Memory B cell (primary cell): ENCODE measurements around the gene NHLH1.

Source experiments
- ATAC-seq: fragments of 150-1000 bp; cut with Tn5 transposase; 2 replicates; pipeline ENCODE4 v1.10.0; 2021; ENCODE audit warnings: low read depth, mild to moderate bottlenecking, moderate library complexity
- DNase-seq, 2 donors: peaks; one replicate each; pipeline ENCODE4 v3.0.0; 2022; ENCODE audit warnings: low spot score in 2 of 2
- H3K27ac Mint-ChIP-seq: one replicate; pipeline ENCODE4 v1.8.0; 2022; ENCODE audit warnings: mild to moderate bottlenecking, moderate library complexity, mixed read lengths
- H3K27me3 Mint-ChIP-seq: one replicate; pipeline ENCODE4 v1.8.0; 2022; ENCODE audit warnings: mixed read lengths
- H3K36me3 Mint-ChIP-seq: one replicate; pipeline ENCODE4 v1.8.0; 2022; ENCODE audit warnings: mild to moderate bottlenecking, mixed read lengths
- H3K4me1 Mint-ChIP-seq: one replicate; pipeline ENCODE4 v1.8.0; 2022; ENCODE audit warnings: mixed read lengths
- H3K4me3 Mint-ChIP-seq: one replicate; pipeline ENCODE4 v1.8.0; 2022; ENCODE audit warnings: mild to moderate bottlenecking, moderate library complexity, mixed read lengths
- H3K9me3 Mint-ChIP-seq: one replicate; pipeline ENCODE4 v1.8.0; 2022; ENCODE audit warnings: mixed read lengths

The NHLH1 gene

GRCh38 chr1:160366731-160367515 lies at the start of gene NHLH1:
TSS of gene NHLH1 (plus strand) at chr1:160367071. CDS start at chr1:160370732, 3,661 bp downstream.
- H3K4me3 Mint-ChIP-seq = no peak within 1 kb of the TSS
- H3K27ac Mint-ChIP-seq = peak within 1 kb of the TSS; percentile 9
- peaks cover 6% of the 10 kb centered on the region for H3K4me1 Mint-ChIP-seq
- H3K27me3 Mint-ChIP-seq = peaks cover 3% of the 10 kb centered on the region
- ATAC-seq = no peak
- no peaks in the 10 kb centered on the region for H3K9me3 Mint-ChIP-seq
- H3K36me3 Mint-ChIP-seq = no peaks in the 10 kb centered on the region
- DNase-seq = no peak

GRCh38 chr1:160322831-160323230 lies 44.0 kb upstream of the NHLH1 start:
- DNase-seq (no peak), ATAC-seq (no peak)
- no peaks in the 10 kb centered on the region for H3K27me3 Mint-ChIP-seq
- H3K9me3 Mint-ChIP-seq = no peaks in the 10 kb centered on the region
- H3K4me3 Mint-ChIP-seq = no peak overlapping the region
- peaks cover 6% of the 10 kb centered on the region for H3K4me1 Mint-ChIP-seq
- H3K36me3 Mint-ChIP-seq = peaks cover 42% of the 10 kb centered on the region
- no peak overlapping the region for H3K27ac Mint-ChIP-seq

GRCh38 chr1:160325252-160325651 lies 41.6 kb upstream of the NHLH1 start:
- Mint-ChIP-seq H3K27me3 (no peaks in the 10 kb centered on the region), H3K9me3 (no peaks in the 10 kb centered on the region), H3K4me3 (no peak overlapping the region), H3K4me1 (peaks cover 3% of the 10 kb centered on the region), H3K27ac (peak overlapping the region; percentile 55), H3K36me3 (peaks cover 36% of the 10 kb centered on the region)
- ATAC-seq (no peak), DNase-seq (no peak)

DNA sequence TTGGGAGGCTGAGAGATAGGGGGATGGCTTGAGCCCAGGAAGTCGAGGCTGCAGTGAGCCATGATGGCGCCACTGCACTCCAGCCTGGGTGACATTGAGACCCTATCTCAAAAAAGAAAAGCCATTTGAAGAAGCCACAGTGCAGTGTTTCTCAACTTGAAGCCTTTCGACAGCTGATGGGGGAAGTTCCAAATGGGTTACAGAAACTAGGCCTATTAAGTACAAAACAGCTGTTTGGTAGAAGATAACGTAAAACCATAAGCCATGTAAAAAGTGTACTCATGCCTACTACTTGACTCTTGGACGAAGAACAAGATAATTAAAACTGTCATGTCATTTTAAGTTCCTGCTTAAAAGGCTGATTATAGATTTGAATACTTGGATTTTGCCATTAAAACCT lies 40.5 kb upstream of the NHLH1 start:
- H3K27ac Mint-ChIP-seq = no peak overlapping the region
- DNase-seq (no peak), ATAC-seq (no peak)
- no peaks in the 10 kb centered on the region for H3K9me3 Mint-ChIP-seq
- H3K4me3 Mint-ChIP-seq = no peak overlapping the region
- H3K36me3 Mint-ChIP-seq = peaks cover 37% of the 10 kb centered on the region
- H3K4me1 Mint-ChIP-seq = peaks cover 5% of the 10 kb centered on the region
- no peaks in the 10 kb centered on the region for H3K27me3 Mint-ChIP-seq

- H3K4me1 Mint-ChIP-seq = peaks cover 5% of the 10 kb centered on the region
- H3K27me3 Mint-ChIP-seq = no peaks in the 10 kb centered on the region
- H3K36me3 Mint-ChIP-seq = peaks cover 35% of the 10 kb centered on the region
- ATAC-seq (no peak), DNase-seq (no peak)
- no peak overlapping the region for H3K27ac Mint-ChIP-seq
- no peaks in the 10 kb centered on the region for H3K9me3 Mint-ChIP-seq
- H3K4me3 Mint-ChIP-seq = no peak overlapping the region
These were observed 38.7 kb upstream of the NHLH1 start for GRCh38 chr1:160328184-160328583.

- peak overlapping the region; percentile 51 for H3K27ac Mint-ChIP-seq
- H3K36me3 Mint-ChIP-seq = peaks cover 34% of the 10 kb centered on the region
- peaks cover 5% of the 10 kb centered on the region for H3K4me1 Mint-ChIP-seq
- no peak overlapping the region for H3K4me3 Mint-ChIP-seq
- no peaks in the 10 kb centered on the region for H3K27me3 Mint-ChIP-seq
- no peak for DNase-seq
- no peak for ATAC-seq
- no peaks in the 10 kb centered on the region for H3K9me3 Mint-ChIP-seq
These were observed 36.8 kb upstream of the NHLH1 start for GRCh38 chr1:160330119-160330518.

DNA sequence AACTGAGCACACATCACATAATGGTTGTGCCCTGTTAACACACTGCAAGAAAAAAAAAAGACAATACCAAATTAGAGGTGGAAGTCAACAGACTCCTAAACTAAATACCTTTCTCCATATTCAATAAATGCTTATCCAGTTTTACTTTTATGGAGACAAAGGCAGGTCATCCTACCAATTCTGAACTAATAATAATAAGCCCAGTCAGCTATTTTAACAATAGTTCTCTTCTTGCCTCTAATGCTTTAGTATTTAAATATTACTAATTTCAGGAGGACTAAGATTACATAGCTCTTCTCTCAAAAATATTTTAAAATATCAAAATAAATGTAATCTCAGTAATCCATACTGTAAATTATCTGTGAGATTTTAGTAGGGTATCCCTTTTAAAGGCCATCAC lies 34.4 kb upstream of the NHLH1 start:
- no peak overlapping the region for H3K4me3 Mint-ChIP-seq
- DNase-seq (no peak), ATAC-seq (no peak)
- H3K9me3 Mint-ChIP-seq = no peaks in the 10 kb centered on the region
- peaks cover 5% of the 10 kb centered on the region for H3K4me1 Mint-ChIP-seq
- H3K36me3 Mint-ChIP-seq = peaks cover 28% of the 10 kb centered on the region
- H3K27me3 Mint-ChIP-seq = no peaks in the 10 kb centered on the region
- H3K27ac Mint-ChIP-seq = no peak overlapping the region

DNA sequence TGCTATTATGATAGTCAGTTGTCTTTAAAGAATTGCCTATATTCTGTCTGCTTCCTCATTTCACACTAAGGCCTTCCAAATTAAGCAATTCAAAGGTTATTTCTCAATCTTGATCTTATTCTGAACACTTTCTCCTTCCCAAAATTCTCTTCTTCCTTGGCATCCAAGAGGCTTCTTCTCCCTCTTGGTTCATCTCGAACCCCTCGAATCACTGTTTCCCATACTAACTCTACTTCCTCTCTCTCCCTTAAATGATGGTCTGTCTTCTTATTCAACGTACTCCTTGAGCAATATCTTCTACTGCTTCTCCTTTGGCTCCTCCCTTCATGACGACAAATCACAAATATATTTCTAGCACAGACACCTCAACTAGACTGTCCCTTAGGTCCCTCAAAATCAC lies 28.3 kb upstream of the NHLH1 start:
- H3K27ac Mint-ChIP-seq = peak overlapping the region; percentile 2
- H3K4me3 Mint-ChIP-seq = no peak overlapping the region
- peaks cover 27% of the 10 kb centered on the region for H3K36me3 Mint-ChIP-seq
- no peak for ATAC-seq
- DNase-seq = no peak
- peaks cover 23% of the 10 kb centered on the region for H3K4me1 Mint-ChIP-seq
- H3K9me3 Mint-ChIP-seq = no peaks in the 10 kb centered on the region
- H3K27me3 Mint-ChIP-seq = no peaks in the 10 kb centered on the region

GRCh38 chr1:160340146-160340545 lies 26.7 kb upstream of the NHLH1 start:
- no peak overlapping the region for H3K4me3 Mint-ChIP-seq
- DNase-seq (no peak), ATAC-seq (no peak)
- no peaks in the 10 kb centered on the region for H3K9me3 Mint-ChIP-seq
- peaks cover 24% of the 10 kb centered on the region for H3K36me3 Mint-ChIP-seq
- no peaks in the 10 kb centered on the region for H3K27me3 Mint-ChIP-seq
- peak overlapping the region; percentile 2 for H3K27ac Mint-ChIP-seq
- H3K4me1 Mint-ChIP-seq = peaks cover 31% of the 10 kb centered on the region

DNA sequence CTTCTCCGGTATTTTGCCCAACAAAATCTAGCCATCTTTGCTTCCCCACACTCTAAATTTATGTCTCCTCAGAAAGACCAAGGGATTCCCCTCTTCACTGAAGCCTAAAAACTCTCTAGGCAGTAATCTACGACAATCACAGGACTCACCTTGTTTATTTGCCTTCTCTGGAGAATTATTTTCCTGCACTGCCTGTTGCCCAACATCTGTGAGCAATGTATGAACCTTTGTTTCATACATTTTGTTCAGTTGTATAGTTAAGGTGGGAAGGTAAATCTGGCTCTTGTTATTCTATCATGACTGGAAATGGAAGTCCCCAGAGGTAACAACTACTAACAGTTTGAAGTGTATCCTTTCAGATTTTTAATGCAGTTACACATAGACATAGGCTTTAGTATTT lies 26.0 kb upstream of the NHLH1 start:
- Mint-ChIP-seq H3K36me3 (peaks cover 22% of the 10 kb centered on the region), H3K9me3 (no peaks in the 10 kb centered on the region), H3K27ac (peak overlapping the region; percentile 84), H3K27me3 (no peaks in the 10 kb centered on the region), H3K4me3 (no peak overlapping the region), H3K4me1 (peaks cover 31% of the 10 kb centered on the region)
- DNase-seq (no peak), ATAC-seq (no peak)

DNA sequence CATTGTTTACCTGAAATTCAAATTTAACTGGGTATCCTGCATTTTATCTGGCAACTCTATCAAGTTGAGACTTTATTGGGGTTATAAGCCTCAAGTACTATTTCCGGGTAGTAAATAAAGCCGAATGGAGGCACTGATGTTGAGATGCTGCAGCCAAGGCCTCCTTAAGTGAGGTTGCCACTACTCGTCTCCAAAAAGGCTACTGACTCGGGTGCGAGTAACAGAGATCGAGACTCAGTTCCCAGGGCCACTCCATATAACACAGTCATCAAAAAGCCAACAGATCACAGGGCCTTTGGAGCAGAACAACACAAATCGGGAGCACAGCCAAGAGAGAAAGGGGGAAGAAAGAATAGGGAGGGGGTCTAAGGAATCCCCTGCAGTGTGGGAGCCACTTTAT lies 24.3 kb upstream of the NHLH1 start:
- ATAC-seq = no peak
- Mint-ChIP-seq H3K36me3 (peaks cover 19% of the 10 kb centered on the region), H3K27ac (peak overlapping the region; percentile 99), H3K27me3 (no peaks in the 10 kb centered on the region), H3K4me1 (peaks cover 34% of the 10 kb centered on the region), H3K9me3 (no peaks in the 10 kb centered on the region), H3K4me3 (peak overlapping the region; percentile 95)
- DNase-seq = no peak

DNA sequence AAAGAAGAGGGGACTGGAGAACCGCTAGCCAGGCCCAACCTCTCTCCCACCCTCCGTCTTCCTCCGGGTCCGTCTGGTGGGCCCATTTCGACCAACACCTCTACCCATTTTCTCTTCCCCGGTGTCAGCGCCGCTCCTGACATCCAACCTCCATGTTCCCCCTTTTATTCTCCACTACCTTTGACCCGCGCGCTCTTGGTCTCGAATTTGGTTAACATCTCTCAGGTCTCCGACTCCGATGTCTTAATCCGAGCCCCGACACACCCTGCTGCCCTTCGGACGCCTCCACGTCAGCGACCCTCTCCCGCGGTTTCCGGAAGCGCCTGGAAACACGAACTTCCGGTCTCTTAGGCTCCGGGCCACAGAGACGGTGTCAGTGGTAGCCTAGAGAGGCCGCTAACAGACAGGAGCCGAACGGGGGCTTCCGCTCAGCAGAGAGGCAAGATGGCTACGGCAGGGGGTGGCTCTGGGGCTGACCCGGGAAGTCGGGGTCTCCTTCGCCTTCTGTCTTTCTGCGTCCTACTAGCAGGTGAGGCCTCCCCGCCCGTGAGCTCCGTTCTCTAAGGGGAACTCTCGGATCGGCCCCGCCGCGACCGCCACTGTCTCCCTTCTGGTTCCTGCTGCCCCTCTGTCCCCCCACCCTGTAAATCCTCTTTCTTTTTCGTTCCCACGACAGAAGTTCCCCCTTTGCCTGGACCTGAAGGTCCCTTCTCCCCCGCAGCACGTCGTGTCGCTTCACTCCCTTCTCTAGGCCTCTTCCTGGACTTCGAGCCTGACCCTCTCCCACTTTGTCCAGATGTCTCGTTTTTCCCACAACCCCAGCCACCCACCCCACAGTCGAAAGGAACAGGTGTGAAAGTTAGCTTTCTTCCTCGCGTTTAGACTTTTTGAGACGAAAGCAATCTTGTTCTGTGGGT lies 23.7 kb upstream of the NHLH1 start, which contains the start of the genes COPA and NCSTN:
COPA (minus strand) TSS at position 298 of the 917 bp plus-strand sequence; CDS start at position 218, 80 bp downstream.
NCSTN (plus strand) TSS at position 431 of the 917 bp plus-strand sequence; CDS start at position 445, 14 bp downstream.
- Mint-ChIP-seq H3K4me1 (peaks cover 34% of the 10 kb centered on the region), H3K27ac (peak within 1 kb of the TSS; percentile 99), H3K36me3 (peaks cover 17% of the 10 kb centered on the region), H3K4me3 (peak within 1 kb of the TSS; percentile 95), H3K9me3 (no peaks in the 10 kb centered on the region), H3K27me3 (no peaks in the 10 kb centered on the region)
- DNase-seq = peak; percentile 81 to 91
- ATAC-seq = peak; percentile 85

DNA sequence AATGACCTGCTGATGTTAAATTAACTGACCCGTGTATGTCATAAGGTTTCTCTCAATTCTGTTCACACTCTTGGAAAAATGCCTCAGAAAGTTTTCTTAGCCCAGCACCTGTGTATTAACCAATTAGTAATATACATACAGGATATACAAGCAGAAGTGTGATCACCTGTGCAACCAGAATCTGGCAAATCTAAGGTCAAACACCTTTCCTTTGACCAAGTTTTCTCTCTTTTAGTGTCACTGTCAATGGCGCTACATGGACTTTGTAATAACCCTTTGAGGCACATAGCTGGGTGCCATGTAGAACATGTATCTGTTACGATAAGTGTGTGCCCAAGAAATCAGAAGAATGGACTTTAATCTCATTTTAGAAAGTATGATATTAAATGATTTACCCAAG lies 22.6 kb upstream of the NHLH1 start:
- H3K27ac Mint-ChIP-seq = peak overlapping the region; percentile 99
- no peak for DNase-seq
- H3K4me3 Mint-ChIP-seq = peak overlapping the region; percentile 95
- H3K9me3 Mint-ChIP-seq = no peaks in the 10 kb centered on the region
- peaks cover 10% of the 10 kb centered on the region for H3K36me3 Mint-ChIP-seq
- H3K4me1 Mint-ChIP-seq = peaks cover 31% of the 10 kb centered on the region
- H3K27me3 Mint-ChIP-seq = no peaks in the 10 kb centered on the region
- no peak for ATAC-seq

GRCh38 chr1:160344936-160345335 lies 21.9 kb upstream of the NHLH1 start:
- peaks cover 31% of the 10 kb centered on the region for H3K4me1 Mint-ChIP-seq
- DNase-seq (no peak), ATAC-seq (no peak)
- no peak overlapping the region for H3K27ac Mint-ChIP-seq
- H3K36me3 Mint-ChIP-seq = peaks cover 12% of the 10 kb centered on the region
- peak overlapping the region; percentile 95 for H3K4me3 Mint-ChIP-seq
- no peaks in the 10 kb centered on the region for H3K9me3 Mint-ChIP-seq
- H3K27me3 Mint-ChIP-seq = no peaks in the 10 kb centered on the region
